WTC11 (cell line): ENCODE results near the gene PAWR. TPM values are rescaled to one million over a fixed set of nuclear protein-coding genes. Genes with fewer than 3 reads are reported as not detected.

Source experiments
- ATAC-seq: fragments of 200-7000 bp; cut with Tn5 transposase; 2 replicates; pipeline ENCODE4 v1.10.0; 2021; ENCODE audit warnings: mild to moderate bottlenecking, moderate library complexity
- CTCF ChIA-PET: fragments of 300-600 bp; sonication (Branson Sonifier 250); formaldehyde crosslinking; loops from one replicate; lab custom pipeline; 2021; ENCODE audit warnings: antibody characterized with exemption; lab: Charles Lee
- POLR2A ChIA-PET: fragments of 350-600 bp; sonication (Branson Sonifier 250); formaldehyde crosslinking; loops from one replicate; lab custom pipeline; 2021; ENCODE audit warnings: antibody characterized with exemption; lab: Charles Lee
- DNase-seq: peaks from one replicate; pipeline ENCODE4 v3.0.0; 2021; ENCODE audit warnings: low spot score
- H3K27ac Mint-ChIP-seq: 2 replicates; pipeline ENCODE4 v1.8.0; 2021; ENCODE audit warnings: mixed read lengths
- H3K27me3 Mint-ChIP-seq: 2 replicates; pipeline ENCODE4 v1.8.0; 2021; ENCODE audit warnings: low read depth, mild to moderate bottlenecking, moderate library complexity, mixed read lengths
- H3K36me3 Mint-ChIP-seq: 2 replicates; pipeline ENCODE4 v1.8.0; 2021; ENCODE audit warnings: mixed read lengths
- H3K4me1 Mint-ChIP-seq: 2 replicates; pipeline ENCODE4 v1.8.0; 2022; ENCODE audit warnings: mixed read lengths
- H3K4me3 Mint-ChIP-seq: 2 replicates; pipeline ENCODE4 v1.8.0; 2021; ENCODE audit warnings: mild to moderate bottlenecking, moderate library complexity, mixed read lengths
- H3K9me3 Mint-ChIP-seq: 2 replicates; pipeline ENCODE4 v1.8.0; 2021; ENCODE audit warnings: mixed read lengths
- ESRRA ChIP-seq: sonication (generic); formaldehyde crosslinking; IDR thresholded peaks from 2 replicates; pipeline ENCODE4 v1.8.1; 2022; ENCODE audit warnings: mild to moderate bottlenecking, missing genetic modification reagents, borderline replicate concordance
- FOXK1 ChIP-seq: sonication (generic); formaldehyde crosslinking; IDR thresholded peaks from 2 replicates; pipeline ENCODE4 v1.8.0; 2022; ENCODE audit warnings: mild to moderate bottlenecking, moderate library complexity, missing genetic modification reagents
- MXD4 ChIP-seq: fragments of 250-450 bp; sonication (Bioruptor Pico); IDR thresholded peaks from 2 replicates; pipeline ENCODE4 v1.8.0; 2021; ENCODE audit warnings: mild to moderate bottlenecking, moderate library complexity, borderline replicate concordance
- MYBL2 ChIP-seq: sonication (generic); formaldehyde crosslinking; IDR thresholded peaks from 2 replicates; pipeline ENCODE4 v1.8.1; 2023; ENCODE audit warnings: mild to moderate bottlenecking, moderate library complexity, missing genetic modification reagents
- NFATC4 ChIP-seq: fragments of 250-450 bp; sonication (Bioruptor Pico); IDR thresholded peaks from 2 replicates; pipeline ENCODE4 v1.9.0; 2021; ENCODE audit warnings: mild to moderate bottlenecking
- OVOL2 ChIP-seq: fragments of 250-450 bp; sonication (Bioruptor Pico); IDR thresholded peaks from 2 replicates; pipeline ENCODE4 v1.9.0; 2021; ENCODE audit warnings: mild to moderate bottlenecking, borderline replicate concordance
- SMAD3 ChIP-seq: sonication (generic); formaldehyde crosslinking; IDR thresholded peaks from 2 replicates; pipeline ENCODE4 v1.8.0; 2022; ENCODE audit warnings: missing genetic modification reagents, mild to moderate bottlenecking, borderline replicate concordance
- SOX15 ChIP-seq: fragments of 250-450 bp; sonication (Bioruptor Pico); IDR thresholded peaks from 2 replicates; pipeline ENCODE4 v1.9.0; 2021; ENCODE audit warnings: mild to moderate bottlenecking
- TEAD4 ChIP-seq: sonication (generic); formaldehyde crosslinking; IDR thresholded peaks from 2 replicates; pipeline ENCODE4 v1.8.0; 2022; ENCODE audit warnings: mild to moderate bottlenecking, missing genetic modification reagents
- ZBTB21 ChIP-seq: sonication (generic); formaldehyde crosslinking; IDR thresholded peaks from 2 replicates; pipeline ENCODE4 v1.8.1; 2023; ENCODE audit warnings: mild to moderate bottlenecking, missing genetic modification reagents, borderline replicate concordance
- total RNA-seq: library from RNA; stranded (reverse); gene quantifications from 3 replicates; pipeline ENCODE4 v1.2.3, GENCODE V29; 2021
- TF ChIP-seq, protein P1 (sequence below): sonication (generic); formaldehyde crosslinking; IDR thresholded peaks from 2 replicates; pipeline ENCODE4 v1.8.1; 2023; ENCODE audit warnings: mild to moderate bottlenecking, moderate library complexity, missing genetic modification reagents
- TF ChIP-seq, protein P2 (sequence below): fragments of 250-450 bp; sonication (Bioruptor Pico); IDR thresholded peaks from 2 replicates; pipeline ENCODE4 v1.9.0; 2021; ENCODE audit warnings: mild to moderate bottlenecking
- TF ChIP-seq, protein P3 (sequence below): sonication (generic); formaldehyde crosslinking; conservative IDR thresholded peaks from 2 replicates; pipeline ENCODE4 v1.8.1; 2023; ENCODE audit warnings: mild to moderate bottlenecking, low read depth, missing genetic modification reagents, moderate library complexity
- TF ChIP-seq, protein P4 (sequence below): fragments of 250-450 bp; sonication (Bioruptor Pico); IDR thresholded peaks from 2 replicates; pipeline ENCODE4 v1.9.0; 2021; ENCODE audit warnings: mild to moderate bottlenecking, borderline replicate concordance
- TF ChIP-seq, protein P5 (sequence below): sonication (generic); formaldehyde crosslinking; IDR thresholded peaks from 2 replicates; pipeline ENCODE4 v1.8.1; 2023; ENCODE audit warnings: mild to moderate bottlenecking, missing genetic modification reagents, borderline replicate concordance
- TF ChIP-seq, protein P6 (sequence below): fragments of 250-450 bp; sonication (Bioruptor Pico); IDR thresholded peaks from 2 replicates; pipeline ENCODE4 v1.9.0; 2021; ENCODE audit warnings: mild to moderate bottlenecking

The PAWR gene
- total RNA-seq, 1 experiment from 2014 or later, result 397 TPM

DNA sequence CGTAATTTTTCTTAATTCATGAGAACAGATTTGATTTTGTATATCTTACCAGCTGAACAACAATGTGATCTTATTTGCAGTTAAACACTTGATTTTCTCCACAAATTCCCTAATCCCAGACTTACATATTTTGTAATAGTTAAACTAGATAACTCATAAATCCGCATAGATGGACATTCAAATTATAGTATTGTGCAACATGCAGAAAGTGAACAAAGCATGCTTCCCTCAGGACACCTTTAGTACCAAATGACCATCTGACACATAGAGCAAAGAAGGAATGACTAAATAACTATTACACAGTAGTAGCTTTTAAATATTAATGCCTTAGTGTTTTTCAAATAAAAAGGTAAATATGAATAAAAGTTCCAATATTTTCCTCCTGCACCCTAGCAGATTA, 88.9 kb downstream of the PAWR start:
- POLR2A ChIA-PET, result interaction anchor here (0.6 kb wide), 1 partner anchor 87 kb away, joined by 3 read pairs; no protein-coding TSS in a partner anchor
- TF ChIP-seq TEAD4, result no peak
- TF ChIP-seq ESRRA (CRISPR knock-in tag), result no peak
- TF ChIP-seq ZBTB21 (CRISPR knock-in tag), result no peak
- TF ChIP-seq, protein P1, sequence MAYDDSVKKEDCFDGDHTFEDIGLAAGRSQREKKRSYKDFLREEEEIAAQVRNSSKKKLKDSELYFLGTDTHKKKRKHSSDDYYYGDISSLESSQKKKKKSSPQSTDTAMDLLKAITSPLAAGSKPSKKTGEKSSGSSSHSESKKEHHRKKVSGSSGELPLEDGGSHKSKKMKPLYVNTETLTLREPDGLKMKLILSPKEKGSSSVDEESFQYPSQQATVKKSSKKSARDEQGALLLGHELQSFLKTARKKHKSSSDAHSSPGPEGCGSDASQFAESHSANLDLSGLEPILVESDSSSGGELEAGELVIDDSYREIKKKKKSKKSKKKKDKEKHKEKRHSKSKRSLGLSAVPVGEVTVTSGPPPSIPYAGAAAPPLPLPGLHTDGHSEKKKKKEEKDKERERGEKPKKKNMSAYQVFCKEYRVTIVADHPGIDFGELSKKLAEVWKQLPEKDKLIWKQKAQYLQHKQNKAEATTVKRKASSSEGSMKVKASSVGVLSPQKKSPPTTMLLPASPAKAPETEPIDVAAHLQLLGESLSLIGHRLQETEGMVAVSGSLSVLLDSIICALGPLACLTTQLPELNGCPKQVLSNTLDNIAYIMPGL (CRISPR knock-in tag), result no peak
- no peak for TF ChIP-seq SOX15 (CRISPR knock-in tag)
- TF ChIP-seq, protein P2, sequence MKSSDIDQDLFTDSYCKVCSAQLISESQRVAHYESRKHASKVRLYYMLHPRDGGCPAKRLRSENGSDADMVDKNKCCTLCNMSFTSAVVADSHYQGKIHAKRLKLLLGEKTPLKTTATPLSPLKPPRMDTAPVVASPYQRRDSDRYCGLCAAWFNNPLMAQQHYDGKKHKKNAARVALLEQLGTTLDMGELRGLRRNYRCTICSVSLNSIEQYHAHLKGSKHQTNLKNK (CRISPR knock-in tag), result no peak
- TF ChIP-seq, protein P3, sequence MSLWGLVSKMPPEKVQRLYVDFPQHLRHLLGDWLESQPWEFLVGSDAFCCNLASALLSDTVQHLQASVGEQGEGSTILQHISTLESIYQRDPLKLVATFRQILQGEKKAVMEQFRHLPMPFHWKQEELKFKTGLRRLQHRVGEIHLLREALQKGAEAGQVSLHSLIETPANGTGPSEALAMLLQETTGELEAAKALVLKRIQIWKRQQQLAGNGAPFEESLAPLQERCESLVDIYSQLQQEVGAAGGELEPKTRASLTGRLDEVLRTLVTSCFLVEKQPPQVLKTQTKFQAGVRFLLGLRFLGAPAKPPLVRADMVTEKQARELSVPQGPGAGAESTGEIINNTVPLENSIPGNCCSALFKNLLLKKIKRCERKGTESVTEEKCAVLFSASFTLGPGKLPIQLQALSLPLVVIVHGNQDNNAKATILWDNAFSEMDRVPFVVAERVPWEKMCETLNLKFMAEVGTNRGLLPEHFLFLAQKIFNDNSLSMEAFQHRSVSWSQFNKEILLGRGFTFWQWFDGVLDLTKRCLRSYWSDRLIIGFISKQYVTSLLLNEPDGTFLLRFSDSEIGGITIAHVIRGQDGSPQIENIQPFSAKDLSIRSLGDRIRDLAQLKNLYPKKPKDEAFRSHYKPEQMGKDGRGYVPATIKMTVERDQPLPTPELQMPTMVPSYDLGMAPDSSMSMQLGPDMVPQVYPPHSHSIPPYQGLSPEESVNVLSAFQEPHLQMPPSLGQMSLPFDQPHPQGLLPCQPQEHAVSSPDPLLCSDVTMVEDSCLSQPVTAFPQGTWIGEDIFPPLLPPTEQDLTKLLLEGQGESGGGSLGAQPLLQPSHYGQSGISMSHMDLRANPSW (CRISPR knock-in tag), result no peak
- no peak for TF ChIP-seq OVOL2 (CRISPR knock-in tag)
- TF ChIP-seq, protein P4, sequence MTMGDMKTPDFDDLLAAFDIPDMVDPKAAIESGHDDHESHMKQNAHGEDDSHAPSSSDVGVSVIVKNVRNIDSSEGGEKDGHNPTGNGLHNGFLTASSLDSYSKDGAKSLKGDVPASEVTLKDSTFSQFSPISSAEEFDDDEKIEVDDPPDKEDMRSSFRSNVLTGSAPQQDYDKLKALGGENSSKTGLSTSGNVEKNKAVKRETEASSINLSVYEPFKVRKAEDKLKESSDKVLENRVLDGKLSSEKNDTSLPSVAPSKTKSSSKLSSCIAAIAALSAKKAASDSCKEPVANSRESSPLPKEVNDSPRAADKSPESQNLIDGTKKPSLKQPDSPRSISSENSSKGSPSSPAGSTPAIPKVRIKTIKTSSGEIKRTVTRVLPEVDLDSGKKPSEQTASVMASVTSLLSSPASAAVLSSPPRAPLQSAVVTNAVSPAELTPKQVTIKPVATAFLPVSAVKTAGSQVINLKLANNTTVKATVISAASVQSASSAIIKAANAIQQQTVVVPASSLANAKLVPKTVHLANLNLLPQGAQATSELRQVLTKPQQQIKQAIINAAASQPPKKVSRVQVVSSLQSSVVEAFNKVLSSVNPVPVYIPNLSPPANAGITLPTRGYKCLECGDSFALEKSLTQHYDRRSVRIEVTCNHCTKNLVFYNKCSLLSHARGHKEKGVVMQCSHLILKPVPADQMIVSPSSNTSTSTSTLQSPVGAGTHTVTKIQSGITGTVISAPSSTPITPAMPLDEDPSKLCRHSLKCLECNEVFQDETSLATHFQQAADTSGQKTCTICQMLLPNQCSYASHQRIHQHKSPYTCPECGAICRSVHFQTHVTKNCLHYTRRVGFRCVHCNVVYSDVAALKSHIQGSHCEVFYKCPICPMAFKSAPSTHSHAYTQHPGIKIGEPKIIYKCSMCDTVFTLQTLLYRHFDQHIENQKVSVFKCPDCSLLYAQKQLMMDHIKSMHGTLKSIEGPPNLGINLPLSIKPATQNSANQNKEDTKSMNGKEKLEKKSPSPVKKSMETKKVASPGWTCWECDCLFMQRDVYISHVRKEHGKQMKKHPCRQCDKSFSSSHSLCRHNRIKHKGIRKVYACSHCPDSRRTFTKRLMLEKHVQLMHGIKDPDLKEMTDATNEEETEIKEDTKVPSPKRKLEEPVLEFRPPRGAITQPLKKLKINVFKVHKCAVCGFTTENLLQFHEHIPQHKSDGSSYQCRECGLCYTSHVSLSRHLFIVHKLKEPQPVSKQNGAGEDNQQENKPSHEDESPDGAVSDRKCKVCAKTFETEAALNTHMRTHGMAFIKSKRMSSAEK (CRISPR knock-in tag), result no peak
- TF ChIP-seq SMAD3 (CRISPR knock-in tag), result no peak
- TF ChIP-seq NFATC4 (CRISPR knock-in tag), result no peak
- no peak for TF ChIP-seq MYBL2 (CRISPR knock-in tag)
- TF ChIP-seq MXD4, result no peak
- TF ChIP-seq, protein P5, sequence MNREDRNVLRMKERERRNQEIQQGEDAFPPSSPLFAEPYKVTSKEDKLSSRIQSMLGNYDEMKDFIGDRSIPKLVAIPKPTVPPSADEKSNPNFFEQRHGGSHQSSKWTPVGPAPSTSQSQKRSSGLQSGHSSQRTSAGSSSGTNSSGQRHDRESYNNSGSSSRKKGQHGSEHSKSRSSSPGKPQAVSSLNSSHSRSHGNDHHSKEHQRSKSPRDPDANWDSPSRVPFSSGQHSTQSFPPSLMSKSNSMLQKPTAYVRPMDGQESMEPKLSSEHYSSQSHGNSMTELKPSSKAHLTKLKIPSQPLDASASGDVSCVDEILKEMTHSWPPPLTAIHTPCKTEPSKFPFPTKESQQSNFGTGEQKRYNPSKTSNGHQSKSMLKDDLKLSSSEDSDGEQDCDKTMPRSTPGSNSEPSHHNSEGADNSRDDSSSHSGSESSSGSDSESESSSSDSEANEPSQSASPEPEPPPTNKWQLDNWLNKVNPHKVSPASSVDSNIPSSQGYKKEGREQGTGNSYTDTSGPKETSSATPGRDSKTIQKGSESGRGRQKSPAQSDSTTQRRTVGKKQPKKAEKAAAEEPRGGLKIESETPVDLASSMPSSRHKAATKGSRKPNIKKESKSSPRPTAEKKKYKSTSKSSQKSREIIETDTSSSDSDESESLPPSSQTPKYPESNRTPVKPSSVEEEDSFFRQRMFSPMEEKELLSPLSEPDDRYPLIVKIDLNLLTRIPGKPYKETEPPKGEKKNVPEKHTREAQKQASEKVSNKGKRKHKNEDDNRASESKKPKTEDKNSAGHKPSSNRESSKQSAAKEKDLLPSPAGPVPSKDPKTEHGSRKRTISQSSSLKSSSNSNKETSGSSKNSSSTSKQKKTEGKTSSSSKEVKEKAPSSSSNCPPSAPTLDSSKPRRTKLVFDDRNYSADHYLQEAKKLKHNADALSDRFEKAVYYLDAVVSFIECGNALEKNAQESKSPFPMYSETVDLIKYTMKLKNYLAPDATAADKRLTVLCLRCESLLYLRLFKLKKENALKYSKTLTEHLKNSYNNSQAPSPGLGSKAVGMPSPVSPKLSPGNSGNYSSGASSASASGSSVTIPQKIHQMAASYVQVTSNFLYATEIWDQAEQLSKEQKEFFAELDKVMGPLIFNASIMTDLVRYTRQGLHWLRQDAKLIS (CRISPR knock-in tag), result no peak
- TF ChIP-seq FOXK1 (CRISPR knock-in tag), result no peak
- TF ChIP-seq, protein P6, sequence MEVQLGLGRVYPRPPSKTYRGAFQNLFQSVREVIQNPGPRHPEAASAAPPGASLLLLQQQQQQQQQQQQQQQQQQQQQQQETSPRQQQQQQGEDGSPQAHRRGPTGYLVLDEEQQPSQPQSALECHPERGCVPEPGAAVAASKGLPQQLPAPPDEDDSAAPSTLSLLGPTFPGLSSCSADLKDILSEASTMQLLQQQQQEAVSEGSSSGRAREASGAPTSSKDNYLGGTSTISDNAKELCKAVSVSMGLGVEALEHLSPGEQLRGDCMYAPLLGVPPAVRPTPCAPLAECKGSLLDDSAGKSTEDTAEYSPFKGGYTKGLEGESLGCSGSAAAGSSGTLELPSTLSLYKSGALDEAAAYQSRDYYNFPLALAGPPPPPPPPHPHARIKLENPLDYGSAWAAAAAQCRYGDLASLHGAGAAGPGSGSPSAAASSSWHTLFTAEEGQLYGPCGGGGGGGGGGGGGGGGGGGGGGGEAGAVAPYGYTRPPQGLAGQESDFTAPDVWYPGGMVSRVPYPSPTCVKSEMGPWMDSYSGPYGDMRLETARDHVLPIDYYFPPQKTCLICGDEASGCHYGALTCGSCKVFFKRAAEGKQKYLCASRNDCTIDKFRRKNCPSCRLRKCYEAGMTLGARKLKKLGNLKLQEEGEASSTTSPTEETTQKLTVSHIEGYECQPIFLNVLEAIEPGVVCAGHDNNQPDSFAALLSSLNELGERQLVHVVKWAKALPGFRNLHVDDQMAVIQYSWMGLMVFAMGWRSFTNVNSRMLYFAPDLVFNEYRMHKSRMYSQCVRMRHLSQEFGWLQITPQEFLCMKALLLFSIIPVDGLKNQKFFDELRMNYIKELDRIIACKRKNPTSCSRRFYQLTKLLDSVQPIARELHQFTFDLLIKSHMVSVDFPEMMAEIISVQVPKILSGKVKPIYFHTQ (CRISPR knock-in tag), result no peak
- H3K36me3 Mint-ChIP-seq, result peaks cover 10% of the 10 kb centered on the region
- DNase-seq (no peak), ATAC-seq (no peak)
- CTCF ChIA-PET, result interaction anchor here (0.7 kb wide), 1 partner anchor 135 kb away, joined by 3 read pairs; no protein-coding TSS in a partner anchor
- no peaks in the 10 kb centered on the region for H3K9me3 Mint-ChIP-seq
- no peak overlapping the region for H3K4me3 Mint-ChIP-seq
- H3K4me1 Mint-ChIP-seq, result peaks cover 38% of the 10 kb centered on the region
- peak overlapping the region; percentile 80 for H3K27ac Mint-ChIP-seq
- no peaks in the 10 kb centered on the region for H3K27me3 Mint-ChIP-seq
